Measurements from ENCODE around the gene MED12L.
"Not testable (repeated sequence)": the region's sequence is repeated elsewhere in the genome, so short reads cannot be mapped to it uniquely, and the experiment has no call there.

The MED12L gene

GRCh38 chr3:151210676-151211381, 125.4 kb downstream of the MED12L start:
- DNase-seq (ENCODE audit: low spot score), result no peak

DNA sequence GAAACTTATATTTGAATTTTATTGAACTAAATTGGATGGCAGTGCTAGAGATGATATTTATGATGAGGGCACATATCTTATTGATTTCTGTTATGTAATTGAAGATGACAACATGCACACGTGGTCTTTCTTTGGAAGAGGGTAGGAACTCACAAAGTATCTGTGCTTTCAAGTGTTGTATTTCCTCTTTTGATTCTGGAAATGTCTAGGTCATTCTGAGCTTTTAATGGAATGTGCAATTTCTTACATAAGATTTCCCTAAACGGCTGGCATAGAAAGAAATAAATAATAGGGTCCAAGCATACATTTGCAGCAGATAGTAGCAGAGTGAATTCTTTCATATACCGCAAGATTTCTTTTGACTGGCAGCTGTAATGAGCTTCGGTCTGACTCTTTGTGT, 127.7 kb downstream of the MED12L start:
- DNase-seq (ENCODE audit: low spot score), result no peak

DNA sequence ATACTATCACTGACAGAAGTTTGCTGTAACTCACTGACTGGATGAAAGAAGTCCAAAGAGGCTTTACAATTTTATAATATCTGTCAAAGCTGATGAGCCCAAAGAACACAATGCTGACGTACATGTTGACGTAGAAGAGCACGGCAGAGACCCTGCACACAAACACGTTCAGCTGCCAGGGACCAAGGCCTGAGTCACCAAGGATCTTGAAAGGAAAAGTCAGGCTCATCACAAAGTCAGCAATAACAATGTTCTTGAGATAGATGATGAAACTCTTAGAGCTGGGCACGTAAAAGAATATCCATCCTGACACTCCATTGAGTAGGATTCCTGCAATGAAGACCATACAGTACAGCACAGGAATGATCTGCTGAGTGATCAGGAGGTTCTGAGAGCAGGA, 128.4 kb downstream of the MED12L start:
- DNase-seq (ENCODE audit: low spot score), result no peak

- no peak for DNase-seq (ENCODE audit: low spot score)
Measured at GRCh38 chr3:151214459-151214858, 129.0 kb downstream of the MED12L start.

DNA sequence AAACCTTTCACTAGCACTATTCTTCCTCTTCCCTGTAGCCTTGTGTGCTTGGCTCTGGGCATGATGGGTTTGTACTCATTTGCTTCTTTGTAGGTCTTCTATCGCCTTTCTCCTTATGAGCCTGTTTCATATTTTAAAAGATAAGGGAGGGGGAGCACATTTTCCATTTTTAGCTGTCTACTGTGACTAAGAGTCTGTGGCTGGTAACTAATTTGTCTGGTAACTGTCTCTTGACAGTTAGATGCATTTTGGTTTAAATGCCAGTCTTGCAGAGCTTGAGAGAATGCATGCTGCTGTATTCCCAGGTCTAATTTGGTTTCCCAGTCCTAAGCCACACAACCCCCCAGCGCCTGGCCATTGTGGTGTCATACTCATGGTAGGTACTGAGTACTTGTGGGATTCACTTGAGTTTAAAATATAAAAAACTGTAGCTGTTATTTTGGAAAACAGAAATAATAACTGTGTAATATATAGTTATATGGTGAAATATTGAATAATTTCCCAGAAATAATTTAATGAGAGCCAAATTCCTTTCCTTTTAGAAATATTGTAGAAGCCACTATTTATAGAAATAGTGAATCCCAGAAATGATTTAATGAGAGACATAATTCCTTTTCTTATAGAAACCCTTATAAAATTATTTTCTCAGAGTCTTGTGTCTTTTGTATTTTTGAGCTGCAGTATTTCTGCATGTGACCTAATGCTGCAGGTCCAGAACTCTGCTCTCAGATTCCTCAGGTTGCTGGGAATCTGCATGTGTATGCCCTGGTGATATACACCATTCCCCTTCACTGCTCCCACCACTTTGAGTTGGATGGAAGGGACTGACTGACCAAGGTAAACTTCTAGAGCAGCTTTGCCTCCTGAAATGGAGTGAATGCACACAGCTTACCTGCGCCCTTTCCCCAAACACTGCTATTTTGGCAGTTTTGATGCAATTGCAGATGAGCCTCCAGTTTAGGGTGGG, 131.5 kb downstream of the MED12L start:
- peak; percentile 31 for DNase-seq (ENCODE audit: low spot score)

DNA sequence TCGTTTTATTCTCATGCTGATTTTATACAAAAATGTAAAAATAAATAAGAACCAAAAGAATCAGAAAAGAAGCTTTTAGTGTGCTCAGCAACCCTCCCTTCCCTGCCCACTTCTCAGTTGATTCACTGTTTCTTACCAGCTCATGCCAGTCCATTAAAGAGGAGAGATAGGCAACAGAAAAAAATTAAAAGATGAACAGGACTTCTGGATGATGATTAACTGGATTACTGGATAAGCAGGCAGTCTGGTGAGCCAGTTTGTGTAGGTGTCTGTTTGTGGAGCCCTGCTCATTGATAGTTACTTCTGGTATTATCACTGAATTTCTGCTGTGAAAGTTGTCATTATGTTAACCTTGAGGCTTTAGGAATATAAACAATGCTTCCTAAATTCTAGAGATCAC, 132.7 kb downstream of the MED12L start:
- no peak for DNase-seq (ENCODE audit: low spot score)

DNA sequence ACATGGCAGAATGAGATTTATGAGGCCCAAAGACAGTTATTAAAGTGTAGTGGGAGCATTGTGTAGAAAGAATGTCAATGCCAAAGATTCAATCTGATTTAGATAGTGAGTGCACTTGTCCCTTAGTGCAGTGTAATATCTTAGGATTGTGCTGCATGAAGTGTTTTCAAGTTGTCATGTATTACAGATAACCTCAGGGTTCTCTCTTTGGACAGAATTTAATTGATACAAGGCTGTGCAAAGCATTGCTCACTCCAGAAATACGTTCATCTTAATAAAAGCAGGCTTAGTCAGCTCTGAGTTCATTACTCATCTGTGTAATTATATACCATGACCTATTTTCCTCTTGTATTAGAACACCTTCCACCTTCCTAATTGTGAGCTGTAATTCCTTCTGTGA, 133.6 kb downstream of the MED12L start:
- DNase-seq (ENCODE audit: low spot score), result peak; percentile 61

- no peak for DNase-seq (ENCODE audit: low spot score)
Measured at GRCh38 chr3:151224268-151224866, 138.9 kb downstream of the MED12L start.

GRCh38 chr3:151225040-151225975, 139.8 kb downstream of the MED12L start:
- DNase-seq (ENCODE audit: low spot score), result no peak

DNA sequence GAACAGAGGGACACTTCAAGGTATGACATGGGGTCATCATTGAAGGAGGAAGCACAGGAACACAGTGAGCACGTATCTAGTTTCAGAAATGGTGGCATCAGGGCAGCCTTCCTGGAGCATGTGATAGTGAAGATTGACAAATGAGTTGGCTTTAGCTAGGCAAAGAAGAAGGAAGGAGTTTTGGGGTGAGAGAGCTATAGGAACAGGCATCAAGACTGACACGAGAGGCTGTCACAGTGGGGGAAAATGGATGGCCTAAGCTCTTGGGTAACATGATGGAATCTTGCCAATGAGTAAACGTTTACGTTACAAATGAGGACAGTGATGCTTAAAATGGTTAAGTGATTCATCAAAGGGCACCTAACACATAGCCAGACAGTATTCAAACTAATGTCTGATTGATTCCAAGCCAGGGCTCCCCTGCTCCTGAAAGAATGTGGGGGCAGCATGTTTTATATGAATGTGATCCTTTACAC, 140.7 kb downstream of the MED12L start:
- DNase-seq (ENCODE audit: low spot score), result peak; percentile 34

GRCh38 chr3:151226825-151227224, 141.4 kb downstream of the MED12L start:
- no peak for DNase-seq (ENCODE audit: low spot score)

GRCh38 chr3:151227266-151227806, 141.9 kb downstream of the MED12L start:
- no peak for DNase-seq (ENCODE audit: low spot score)

DNA sequence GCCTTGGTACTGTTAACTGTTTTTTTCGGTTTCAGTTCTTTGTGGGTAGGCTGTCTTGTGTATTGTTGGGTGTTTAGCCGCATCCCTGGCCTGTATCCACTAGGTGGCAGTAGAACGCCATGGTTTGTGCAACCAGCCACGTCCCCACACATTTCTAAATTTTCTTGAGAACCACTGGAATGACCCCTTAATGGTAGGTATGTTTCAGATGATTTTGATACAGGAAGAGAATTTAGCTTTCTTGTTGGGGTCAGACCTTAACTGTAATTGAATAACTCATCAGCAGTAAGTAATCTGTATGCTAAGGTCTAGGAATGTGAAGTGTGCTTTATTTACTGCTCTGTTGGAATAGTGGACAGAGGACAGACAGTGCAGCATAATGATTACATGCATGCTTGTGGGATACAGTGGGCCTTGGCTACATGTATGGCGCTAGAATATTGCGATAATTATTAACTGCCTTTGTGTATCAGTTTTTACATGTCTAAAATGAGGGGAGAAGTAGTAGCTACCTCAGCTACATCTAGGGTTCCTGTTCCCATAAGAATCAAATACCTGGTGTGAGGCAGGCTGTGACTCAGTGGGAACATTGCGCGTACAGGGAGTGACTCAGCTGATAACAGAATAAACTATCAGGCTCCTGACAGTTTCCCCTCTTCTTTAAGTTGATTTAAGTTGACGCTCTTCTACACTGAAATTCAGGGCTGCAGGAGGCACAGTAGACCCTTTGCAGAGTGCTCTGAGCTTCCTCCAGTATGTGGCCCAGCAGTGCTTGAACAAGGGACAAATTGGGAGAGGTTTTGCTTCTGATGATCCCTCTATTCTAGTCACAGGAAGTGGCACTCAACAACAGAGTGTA, 142.6 kb downstream of the MED12L start:
- peak; percentile 84 for DNase-seq (ENCODE audit: low spot score)

DNA sequence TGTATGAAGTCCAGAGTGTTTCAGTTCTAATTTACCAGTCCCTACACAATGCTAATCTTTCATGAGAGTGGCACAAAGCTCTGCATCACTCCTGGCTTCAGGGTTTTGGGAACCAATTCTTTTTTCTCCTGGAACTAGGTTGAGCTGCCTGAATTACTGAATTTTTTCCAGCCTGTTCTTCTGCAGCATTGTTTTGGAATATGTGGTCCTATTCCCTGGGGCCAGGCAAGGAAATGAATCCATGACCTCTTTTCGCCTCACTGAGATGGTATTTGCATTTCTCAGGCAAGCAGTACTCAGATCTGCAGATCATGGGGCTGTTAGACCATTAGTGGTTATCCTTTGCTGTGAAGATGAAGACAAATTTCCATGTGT, 143.2 kb downstream of the MED12L start:
- peak; percentile 73 for DNase-seq (ENCODE audit: low spot score)

DNA sequence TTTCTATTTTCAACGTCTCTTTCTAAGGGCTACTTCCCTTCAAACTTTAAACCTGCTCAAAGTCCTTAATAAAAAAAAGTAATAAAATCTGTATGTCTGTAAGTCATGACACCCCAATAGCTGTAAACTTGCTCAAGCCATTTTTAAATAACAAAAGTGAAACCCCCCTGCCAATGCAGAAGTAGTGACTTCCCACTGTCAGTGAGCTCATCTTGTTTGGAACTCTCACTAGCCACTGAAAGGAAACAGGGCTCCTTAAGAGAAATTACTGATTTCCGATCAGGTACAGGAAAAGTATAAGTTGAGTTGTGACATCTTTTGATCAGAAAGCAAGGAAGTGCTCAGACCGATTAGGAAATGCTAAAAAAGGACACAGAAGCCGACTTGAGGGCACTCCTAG, 145.2 kb downstream of the MED12L start:
- DNase-seq (ENCODE audit: low spot score), result no peak

DNA sequence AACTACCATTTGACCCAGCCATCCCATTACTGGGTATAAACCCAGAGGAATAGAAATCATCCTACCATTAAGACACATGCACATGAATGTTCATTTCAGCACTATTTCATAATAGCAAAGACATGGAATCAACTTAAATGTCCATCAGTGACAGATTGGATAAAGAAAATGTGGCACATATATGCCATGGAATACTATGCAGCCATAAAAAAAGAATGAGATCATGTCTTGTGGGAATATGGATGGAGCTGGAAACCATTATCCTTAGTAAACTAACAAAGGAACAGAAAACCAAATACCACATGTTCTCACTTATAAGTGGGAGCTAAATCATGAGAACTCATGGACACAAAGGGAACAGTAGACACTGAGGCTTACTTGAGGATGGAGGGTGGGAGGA, 146.9 kb downstream of the MED12L start:
- DNase-seq (ENCODE audit: low spot score), result not testable (repeated sequence)

DNA sequence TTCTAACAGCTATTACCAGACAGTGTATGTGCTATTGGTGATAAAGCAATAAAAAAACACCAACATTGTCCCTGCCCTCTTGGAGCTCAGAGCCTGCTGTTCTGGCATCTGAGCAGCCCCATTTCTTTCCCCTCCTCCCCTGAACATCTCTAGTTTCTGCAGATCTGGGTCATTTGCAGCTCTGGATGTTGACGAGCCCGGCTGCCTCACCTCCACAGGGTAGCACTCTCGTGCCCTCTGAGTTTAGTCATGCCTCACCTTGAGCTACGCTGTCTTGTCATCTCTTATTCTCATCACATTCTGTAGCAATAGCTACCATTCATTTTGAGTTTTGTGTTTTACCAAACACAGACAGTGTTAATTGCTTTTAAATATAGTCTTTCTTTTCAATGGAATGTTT, 147.5 kb downstream of the MED12L start:
- DNase-seq (ENCODE audit: low spot score), result no peak

- DNase-seq (ENCODE audit: low spot score), result no peak
Measured at GRCh38 chr3:151234825-151235224, 149.4 kb downstream of the MED12L start.

DNA sequence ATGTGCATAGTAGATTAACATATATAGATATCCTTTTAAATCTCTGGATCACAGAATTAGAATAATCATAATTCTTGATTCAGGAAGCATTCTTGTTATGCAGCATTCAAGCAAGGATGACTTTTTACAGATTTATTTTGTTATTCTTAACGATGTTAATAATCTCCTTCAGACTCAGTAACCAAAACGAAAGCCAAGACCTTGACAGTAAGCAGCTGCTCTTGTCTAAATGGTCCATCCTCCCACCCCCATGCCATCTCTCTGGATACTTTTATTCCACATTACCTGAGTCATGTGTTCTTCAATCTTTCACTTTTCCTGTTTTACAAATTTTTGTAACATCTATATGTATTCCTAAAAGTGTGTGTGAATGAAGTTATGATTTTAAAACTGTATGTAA, 150.9 kb downstream of the MED12L start:
- DNase-seq (ENCODE audit: low spot score), result no peak

DNA sequence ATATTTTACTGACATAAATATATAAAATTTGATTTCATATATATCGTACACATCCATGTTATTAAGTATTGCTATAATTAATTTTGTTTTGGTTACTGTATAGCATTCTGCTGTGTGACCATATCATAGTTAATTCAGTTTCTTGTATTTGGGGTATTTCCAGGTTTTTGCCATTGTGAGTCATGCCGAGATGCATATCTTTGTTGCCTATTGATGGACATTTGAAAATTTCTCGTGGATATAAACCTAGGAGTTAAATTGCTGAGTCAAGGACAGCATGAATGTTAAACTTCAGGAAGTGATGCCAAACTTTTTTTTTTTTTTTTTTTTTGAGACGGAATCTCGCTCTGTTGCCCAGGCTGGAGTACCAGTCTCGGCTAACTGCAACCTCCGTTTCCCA, 151.3 kb downstream of the MED12L start:
- DNase-seq (ENCODE audit: low spot score), result no peak
